Hepatocyte (in vitro differentiated cells): ENCODE measurements around the gene RPS18. TPM values are rescaled to one million over a fixed set of nuclear protein-coding genes. Genes with fewer than 3 reads are reported as not detected.

ENCODE experiments used
- DNase-seq: peaks from one replicate; pipeline ENCODE4 v3.0.0-alpha.2; 2016; ENCODE audit warnings: low spot score
- H2AFZ ChIP-seq: fragments of 200-600 bp; sonication (generic); 2 replicates; pipeline ENCODE4 v1.6.0; 2016; ENCODE audit warnings: antibody characterized with exemption, mild to moderate bottlenecking
- H3K27ac ChIP-seq: fragments of 200-600 bp; sonication (generic); 2 replicates; pipeline ENCODE4 v1.5.1; 2016; ENCODE audit warnings: mild to moderate bottlenecking
- H3K27me3 ChIP-seq: fragments of 200-600 bp; sonication (generic); 2 replicates; pipeline ENCODE4 v1.6.1; 2016
- H3K36me3 ChIP-seq: fragments of 200-600 bp; sonication (generic); replicated peaks from 2 replicates; pipeline ENCODE4 v1.5.1; 2016; ENCODE audit warnings: low read depth; ENCODE audit not compliant: insufficient read depth
- H3K4me1 ChIP-seq: fragments of 200-600 bp; sonication (generic); 2 replicates; pipeline ENCODE4 v1.5.1; 2016; ENCODE audit warnings: mild to moderate bottlenecking, moderate library complexity; ENCODE audit not compliant: insufficient read depth
- H3K4me2 ChIP-seq: fragments of 200-600 bp; sonication (generic); 2 replicates; pipeline ENCODE4 v1.6.0; 2016
- H3K4me3 ChIP-seq: fragments of 200-600 bp; sonication (generic); 2 replicates; pipeline ENCODE4 v1.5.1; 2016; ENCODE audit warnings: mild to moderate bottlenecking
- H3K79me2 ChIP-seq: fragments of 200-600 bp; sonication (generic); 2 replicates; pipeline ENCODE4 v1.6.0; 2017; ENCODE audit warnings: mild to moderate bottlenecking
- H3K9me2 ChIP-seq: fragments of 200-600 bp; sonication (generic); replicated peaks from 2 replicates; pipeline ENCODE4 v1.6.0; 2017; ENCODE audit warnings: mild to moderate bottlenecking; ENCODE audit not compliant: insufficient read depth
- H3K9me3 ChIP-seq: fragments of 200-600 bp; sonication (generic); 2 replicates; pipeline ENCODE4 v1.5.1; 2016; ENCODE audit warnings: low read depth, mild to moderate bottlenecking
- H4K20me1 ChIP-seq: fragments of 200-600 bp; sonication (generic); 2 replicates; pipeline ENCODE4 v1.6.0; 2016; ENCODE audit warnings: mild to moderate bottlenecking; ENCODE audit not compliant: insufficient read depth, poor library complexity, severe bottlenecking
- CTCF ChIP-seq: fragments of 200-600 bp; sonication (generic); IDR thresholded peaks from 2 replicates; pipeline ENCODE4 v1.5.1; 2016; ENCODE audit warnings: antibody characterized with exemption, mild to moderate bottlenecking; ENCODE audit not compliant: poor library complexity
- EZH2 ChIP-seq: fragments of 200-600 bp; sonication (generic); IDR thresholded peaks from 2 replicates; pipeline ENCODE4 v1.6.1; 2016; ENCODE audit warnings: antibody characterized with exemption, mild to moderate bottlenecking, borderline replicate concordance
- EZH2phosphoT487 ChIP-seq: fragments of 200-600 bp; sonication (generic); IDR thresholded peaks from one replicate; pipeline ENCODE4 v1.6.1; 2018; ENCODE audit warnings: antibody characterized with exemption, mild to moderate bottlenecking, low read depth, moderate library complexity; ENCODE audit not compliant: unreplicated experiment, severe bottlenecking
- WGBS: methylation state at CpG from one replicate; pipeline ENCODE4 v1.1.6; 2016; ENCODE audit warnings: low lambda C conversion rate; ENCODE audit errors: missing lambda C conversion rate; 5-methylcytosine and 5-hydroxymethylcytosine counted together
- polyA plus RNA-seq: library from polyadenylated mRNA; unstranded; fragments of >200 nt; fragmentation: Nextera tagmentation; extraction: Ambion mirVana; gene quantifications from 2 replicates; pipeline ENCODE4 v1.2.1, GENCODE V29; 2016
- total RNA-seq: library from RNA; depleted of rRNA; stranded (reverse); fragments of >200 nt; gene quantifications from 2 replicates; pipeline ENCODE4 v1.2.3, GENCODE V29; 2014

RPS18 gene
- total and polyA plus RNA-seq, 2 experiments from 2014 or later: 1,517 to 3,293 TPM

- 88% methylated on average over 13 of the region's 15 CpGs for WGBS
- Histone ChIP-seq H3K9me3 (no peaks in the 10 kb centered on the region), H3K27me3 (no peaks in the 10 kb centered on the region), H3K4me1 (peaks cover 11% of the 10 kb centered on the region), H3K4me3 (no peak overlapping the region), H3K9me2 (no peaks in the 10 kb centered on the region), H3K27ac (no peak overlapping the region), H2AFZ (no peak overlapping the region), H3K4me2 (no peak overlapping the region), H4K20me1 (peaks cover 5% of the 10 kb centered on the region), H3K79me2 (peaks cover 33% of the 10 kb centered on the region), H3K36me3 (no peaks in the 10 kb centered on the region)
- TF ChIP-seq EZH2: no peak
- TF ChIP-seq CTCF: no peak
- no peak for TF ChIP-seq EZH2phosphoT487
- DNase-seq: no peak
Measured at GRCh38 chr6:33295621-33296369, 23.9 kb downstream of the RPS18 start.

GRCh38 chr6:33296797-33297405 lies 25.0 kb downstream of the RPS18 start:
- no peak for TF ChIP-seq EZH2phosphoT487
- no peak for TF ChIP-seq EZH2
- TF ChIP-seq CTCF: no peak
- H3K4me2 ChIP-seq: peak overlapping the region; percentile 94
- WGBS: 66% methylated on average over 12 of the region's 12 CpGs
- peak overlapping the region; percentile 82 for H3K4me3 ChIP-seq
- H3K27ac ChIP-seq: peak overlapping the region; percentile 99
- H3K79me2 ChIP-seq: peaks cover 39% of the 10 kb centered on the region
- peaks cover 5% of the 10 kb centered on the region for H4K20me1 ChIP-seq
- DNase-seq: no peak
- H3K9me2 ChIP-seq: no peaks in the 10 kb centered on the region
- no peaks in the 10 kb centered on the region for H3K27me3 ChIP-seq
- H2AFZ ChIP-seq: no peak overlapping the region
- H3K36me3 ChIP-seq: no peaks in the 10 kb centered on the region
- peaks cover 16% of the 10 kb centered on the region for H3K4me1 ChIP-seq
- H3K9me3 ChIP-seq: no peaks in the 10 kb centered on the region

- no peaks in the 10 kb centered on the region for H3K36me3 ChIP-seq
Measured at GRCh38 chr6:33297406-33297955, 25.6 kb downstream of the RPS18 start.

More at GRCh38 chr6:33297406-33297955, 25.6 kb downstream of the RPS18 start:
- Histone ChIP-seq H4K20me1 (peaks cover 5% of the 10 kb centered on the region), H3K9me2 (no peaks in the 10 kb centered on the region), H3K27ac (peak overlapping the region; percentile 99), H2AFZ (no peak overlapping the region), H3K9me3 (no peaks in the 10 kb centered on the region), H3K79me2 (peaks cover 44% of the 10 kb centered on the region), H3K4me1 (peaks cover 16% of the 10 kb centered on the region), H3K4me2 (peak overlapping the region; percentile 94), H3K4me3 (peak overlapping the region; percentile 82), H3K27me3 (no peaks in the 10 kb centered on the region)
- WGBS: 9% methylated on average over 16 of the region's 16 CpGs
- TF ChIP-seq EZH2phosphoT487 (no peak), EZH2 (no peak), CTCF (no peak)
- DNase-seq: peak; percentile 69
